HEK293T (cell line): ENCODE measurements around the gene MICAL2.

Experiments used
- ARNT ChIP-seq: fragments of 450-650 bp; IDR thresholded peaks from 2 replicates; pipeline ENCODE4 v1.6.1; 2017; ENCODE audit warnings: mild to moderate bottlenecking
- BHLHE40 ChIP-seq: fragments of 450-650 bp; IDR thresholded peaks from 2 replicates; pipeline ENCODE4 v1.6.1; 2016; ENCODE audit warnings: mild to moderate bottlenecking, moderate library complexity, borderline replicate concordance
- FOXA1 ChIP-seq: fragments of 450-650 bp; IDR thresholded peaks from 2 replicates; pipeline ENCODE4 v1.6.1; 2016; ENCODE audit warnings: mild to moderate bottlenecking
- HDGF ChIP-seq: fragments of 450-650 bp; IDR thresholded peaks from 2 replicates; pipeline ENCODE4 v1.6.1; 2017; ENCODE audit warnings: antibody characterized with exemption, borderline replicate concordance
- LEF1 ChIP-seq: fragments of 450-650 bp; IDR thresholded peaks from 2 replicates; pipeline ENCODE4 v1.6.1; 2017; ENCODE audit warnings: mild to moderate bottlenecking, borderline replicate concordance
- NFRKB ChIP-seq: fragments of 450-650 bp; IDR thresholded peaks from 2 replicates; pipeline ENCODE4 v1.6.1; 2016; ENCODE audit warnings: mild to moderate bottlenecking, moderate library complexity
- SP1 ChIP-seq: fragments of 450-650 bp; IDR thresholded peaks from 2 replicates; pipeline ENCODE4 v1.6.1; 2017
- TARDBP ChIP-seq: fragments of 450-650 bp; IDR thresholded peaks from 2 replicates; pipeline ENCODE4 v1.6.1; 2016
- TF ChIP-seq, protein P1 (sequence below): fragments of 450-650 bp; IDR thresholded peaks from 2 replicates; pipeline ENCODE4 v1.6.1; 2016

DNA sequence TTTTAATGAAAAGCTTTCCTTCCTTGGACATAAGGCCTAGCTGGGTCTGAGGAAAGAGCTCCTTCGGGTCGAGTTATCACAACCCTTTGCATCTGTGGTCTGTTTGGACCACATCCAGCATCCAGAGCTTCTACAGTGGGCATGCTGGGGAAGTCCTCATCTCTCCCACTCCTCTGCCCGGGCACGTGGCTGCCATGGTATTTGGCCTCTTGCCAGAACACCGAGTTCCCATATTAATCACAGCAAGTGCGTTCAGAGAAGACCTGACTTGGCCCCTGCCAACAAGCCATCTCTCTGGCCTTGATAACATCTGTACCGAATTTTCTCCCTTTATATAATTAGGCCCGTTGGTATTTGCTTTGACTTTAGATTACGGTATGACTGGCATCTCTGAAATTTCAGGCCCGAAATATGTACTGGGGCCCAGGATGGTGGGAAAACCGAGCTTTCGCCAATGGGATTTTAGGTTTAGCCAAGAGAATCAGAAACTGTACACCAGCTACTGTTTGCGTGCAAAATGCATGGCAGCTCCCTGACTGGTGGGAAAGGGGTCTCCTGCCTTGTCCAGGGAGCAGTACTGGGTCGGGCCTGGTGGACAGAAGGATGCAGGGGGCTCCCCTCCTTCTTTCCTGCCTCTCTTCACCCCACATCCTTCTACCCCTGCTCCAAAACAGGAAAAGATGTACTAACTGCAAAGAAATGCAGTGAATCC lies 90.0 kb downstream of the MICAL2 start:
- no peak for TF ChIP-seq NFRKB
- TF ChIP-seq SP1: no peak
- TF ChIP-seq, protein P1, sequence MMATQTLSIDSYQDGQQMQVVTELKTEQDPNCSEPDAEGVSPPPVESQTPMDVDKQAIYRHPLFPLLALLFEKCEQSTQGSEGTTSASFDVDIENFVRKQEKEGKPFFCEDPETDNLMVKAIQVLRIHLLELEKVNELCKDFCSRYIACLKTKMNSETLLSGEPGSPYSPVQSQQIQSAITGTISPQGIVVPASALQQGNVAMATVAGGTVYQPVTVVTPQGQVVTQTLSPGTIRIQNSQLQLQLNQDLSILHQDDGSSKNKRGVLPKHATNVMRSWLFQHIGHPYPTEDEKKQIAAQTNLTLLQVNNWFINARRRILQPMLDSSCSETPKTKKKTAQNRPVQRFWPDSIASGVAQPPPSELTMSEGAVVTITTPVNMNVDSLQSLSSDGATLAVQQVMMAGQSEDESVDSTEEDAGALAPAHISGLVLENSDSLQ: no peak
- no peak for TF ChIP-seq BHLHE40
- no peak for TF ChIP-seq TARDBP
- TF ChIP-seq FOXA1: no peak
- TF ChIP-seq LEF1: no peak
- no peak for TF ChIP-seq ARNT
- no peak for TF ChIP-seq HDGF
